Lower lobe of right lung (tissue), 2 donors: Measurements from ENCODE around the gene KCNJ10. TPM values are rescaled to one million over a fixed set of nuclear protein-coding genes. Genes with fewer than 3 reads are reported as not detected.

Experiments
- ATAC-seq, 2 donors: fragments of 200-7000 bp; cut with Tn5 transposase; one replicate each; pipeline ENCODE4 v1.9.1; 2020 to 2022; ENCODE audit warnings: mild to moderate bottlenecking in 2 of 2, moderate library complexity in 2 of 2
- DNase-seq: peaks from one replicate; pipeline ENCODE4 v3.0.0-alpha.2; 2020
- H3K27ac ChIP-seq: fragments of 200-600 bp; one replicate; pipeline ENCODE4 v1.8.0; 2022
- H3K27me3 ChIP-seq: fragments of 200-600 bp; one replicate; pipeline ENCODE4 v1.8.0; 2022; ENCODE audit warnings: low read depth
- H3K36me3 ChIP-seq: fragments of 200-600 bp; one replicate; pipeline ENCODE4 v1.8.0; 2022; ENCODE audit warnings: mild to moderate bottlenecking
- H3K4me1 ChIP-seq: fragments of 200-600 bp; one replicate; pipeline ENCODE4 v1.8.0; 2022
- H3K4me3 ChIP-seq: fragments of 200-600 bp; one replicate; pipeline ENCODE4 v1.8.0; 2022; ENCODE audit warnings: mild to moderate bottlenecking
- H3K9me3 ChIP-seq: fragments of 200-600 bp; one replicate; pipeline ENCODE4 v1.8.0; 2022
- CTCF ChIP-seq: fragments of 200-600 bp; IDR thresholded peaks from one replicate; pipeline ENCODE4 v1.8.0; 2022; ENCODE audit warnings: antibody characterized with exemption, mild to moderate bottlenecking
- intact Hi-C: fragments of 100-400 bp; cut with DNase I; formaldehyde crosslinking; loops from one replicate; pipeline ENCODE4 v1.11.0; 2022
- total RNA-seq: library from RNA; stranded (reverse); fragmentation: NEBNext Ultra II Directional; extraction: Animal tissue kit (Norgen Biotek cat#: 25700); gene quantifications from one replicate; pipeline ENCODE4 v1.2.1, GENCODE V29; 2021
- donor health status: DM: no; HTN: yes; CAD: no; lungs with severe emphysema.

KCNJ10 gene
- total RNA-seq, 1 donor from 2014 or later, result 0.15 TPM

GRCh38 chr1:160076295-160076694 is 6.3 kb upstream of the KCNJ10 start:
- peaks cover 29% of the 10 kb centered on the region for H3K27me3 ChIP-seq
- TF ChIP-seq CTCF, result no peak
- no peaks in the 10 kb centered on the region for H3K36me3 ChIP-seq
- no peak overlapping the region for H3K27ac ChIP-seq
- no peak overlapping the region for H3K4me3 ChIP-seq
- H3K9me3 ChIP-seq, result no peaks in the 10 kb centered on the region
- DNase-seq (no peak), ATAC-seq (no peak)
- intact Hi-C loops, result no loop called here
- no peaks in the 10 kb centered on the region for H3K4me1 ChIP-seq

- ATAC-seq (no peak), DNase-seq (no peak)
- no peak overlapping the region for H3K27ac ChIP-seq
- peaks cover 27% of the 10 kb centered on the region for H3K27me3 ChIP-seq
- no peaks in the 10 kb centered on the region for H3K36me3 ChIP-seq
- H3K4me1 ChIP-seq, result peaks cover 4% of the 10 kb centered on the region
- H3K9me3 ChIP-seq, result no peaks in the 10 kb centered on the region
- H3K4me3 ChIP-seq, result no peak overlapping the region
- TF ChIP-seq CTCF, result no peak
- intact Hi-C loops, result no loop called here
Measured at GRCh38 chr1:160075836-160076235, 5.9 kb upstream of the KCNJ10 start.

- Histone ChIP-seq H3K4me1 (peaks cover 10% of the 10 kb centered on the region), H3K9me3 (no peaks in the 10 kb centered on the region), H3K27ac (no peak overlapping the region), H3K36me3 (no peaks in the 10 kb centered on the region), H3K4me3 (no peak overlapping the region), H3K27me3 (peaks cover 20% of the 10 kb centered on the region)
- no peak for TF ChIP-seq CTCF
- DNase-seq (no peak), ATAC-seq (no peak)
- intact Hi-C loops, result no loop called here
Measured at GRCh38 chr1:160074865-160075264, 4.9 kb upstream of the KCNJ10 start.

GRCh38 chr1:160071289-160071688 is 1.3 kb upstream of the KCNJ10 start:
- Histone ChIP-seq H3K4me1 (peaks cover 10% of the 10 kb centered on the region), H3K36me3 (no peaks in the 10 kb centered on the region), H3K27ac (no peak overlapping the region), H3K27me3 (peaks cover 5% of the 10 kb centered on the region), H3K9me3 (no peaks in the 10 kb centered on the region), H3K4me3 (no peak overlapping the region)
- ATAC-seq, result no peak
- intact Hi-C loops, result no loop called here
- no peak for DNase-seq
- TF ChIP-seq CTCF, result no peak

GRCh38 chr1:160070243-160071163 is 543 bp upstream of the KCNJ10 start:
- TF ChIP-seq CTCF, result no peak
- Histone ChIP-seq H3K27me3 (peaks cover 5% of the 10 kb centered on the region), H3K4me3 (peak overlapping the region; percentile 63), H3K4me1 (peaks cover 10% of the 10 kb centered on the region), H3K36me3 (no peaks in the 10 kb centered on the region), H3K9me3 (no peaks in the 10 kb centered on the region), H3K27ac (no peak overlapping the region)
- ATAC-seq, result peak; percentile 89 to 94
- intact Hi-C loops, result no loop called here
- peak; percentile 87 for DNase-seq
